Activated T-helper 2 cell treated with anti-CD3 and anti-CD28 coated beads, Interferon-gamma antibody, Interleukin-2, Interleukin-4, amounts not matched to agents 10 μg/mL and 5 μg/mL and 100 μg/mL, durations not matched to agents 14 hours and 24 hours and 36 hours (primary cell): ENCODE data around the gene ELAC1. TPM values are rescaled to one million over a fixed set of nuclear protein-coding genes. Genes with fewer than 3 reads are reported as not detected.

ENCODE experiments used
- DNase-seq: peaks from one replicate; pipeline ENCODE4 v3.0.0; 2021; ENCODE audit warnings: low spot score
- H3K27ac Mint-ChIP-seq: one replicate; pipeline ENCODE4 v1.8.0; 2021; ENCODE audit warnings: mixed read lengths
- H3K27me3 Mint-ChIP-seq: one replicate; pipeline ENCODE4 v1.8.0; 2021; ENCODE audit warnings: low read depth, mixed read lengths
- H3K36me3 Mint-ChIP-seq: one replicate; pipeline ENCODE4 v1.8.0; 2021; ENCODE audit warnings: low read depth, mixed read lengths
- H3K4me1 Mint-ChIP-seq: one replicate; pipeline ENCODE4 v1.8.0; 2021; ENCODE audit warnings: low read depth, mixed read lengths
- H3K4me3 Mint-ChIP-seq: one replicate; pipeline ENCODE4 v1.8.0; 2021; ENCODE audit warnings: low read depth, mild to moderate bottlenecking, moderate library complexity, mixed read lengths
- H3K9me3 Mint-ChIP-seq: one replicate; pipeline ENCODE4 v1.8.0; 2021; ENCODE audit warnings: mixed read lengths
- intact Hi-C: fragments of 100-400 bp; cut with micrococcal nuclease; formaldehyde crosslinking; loops from one replicate; pipeline ENCODE4 v1.15.1; 2023
- total RNA-seq: library from RNA; stranded (reverse); gene quantifications from 2 replicates; pipeline ENCODE4 v1.2.3, GENCODE V29; 2022

ELAC1 gene
- total RNA-seq, 1 donor from 2014 or later = 6.8 TPM

DNA sequence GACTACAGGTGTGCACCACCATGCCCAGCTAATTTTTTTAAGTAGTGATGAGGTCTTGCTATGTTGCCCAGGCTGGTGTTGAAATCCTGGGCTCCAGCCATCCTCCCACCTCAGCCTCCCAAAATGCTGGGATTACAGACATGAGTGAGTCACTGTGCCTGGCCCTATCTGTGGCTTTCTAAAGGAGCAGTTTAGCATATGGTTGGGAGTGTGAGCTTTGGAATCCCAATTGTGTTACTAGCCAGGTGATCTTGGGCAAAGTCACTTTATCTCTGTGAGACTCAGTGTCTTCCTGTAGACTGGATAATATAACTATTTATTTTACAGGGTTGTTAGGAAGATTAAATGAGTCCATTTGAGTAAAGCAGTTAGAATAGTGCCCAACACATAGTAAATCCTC, 42.4 kb downstream of the ELAC1 start:
- no peak overlapping the region for H3K27ac Mint-ChIP-seq
- no peaks in the 10 kb centered on the region for H3K27me3 Mint-ChIP-seq
- H3K4me3 Mint-ChIP-seq = no peak overlapping the region
- H3K4me1 Mint-ChIP-seq = no peaks in the 10 kb centered on the region
- no peak for DNase-seq
- H3K9me3 Mint-ChIP-seq = no peaks in the 10 kb centered on the region
- H3K36me3 Mint-ChIP-seq = no peaks in the 10 kb centered on the region
- intact Hi-C loops = no loop called here

DNA sequence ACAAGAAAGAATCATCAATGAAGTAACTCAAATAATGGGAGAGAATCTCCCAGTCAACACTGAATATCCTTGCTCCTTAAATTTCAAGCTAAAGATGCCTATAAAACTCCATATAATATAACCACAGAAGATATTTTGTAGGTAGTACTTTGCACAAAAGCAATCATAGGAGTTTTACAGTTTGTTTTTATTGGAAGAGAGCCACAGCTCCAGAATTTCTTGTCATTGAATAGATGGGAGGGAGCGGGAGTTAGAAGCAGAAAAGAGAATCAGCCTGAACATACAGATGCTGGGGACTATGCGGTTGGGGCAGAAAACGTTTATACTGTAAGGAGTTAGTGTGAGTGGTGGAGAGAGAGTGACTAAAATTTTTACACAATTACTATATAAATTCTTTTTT, 43.9 kb downstream of the ELAC1 start:
- no peak for DNase-seq
- Mint-ChIP-seq H3K4me3 (no peak overlapping the region), H3K27me3 (no peaks in the 10 kb centered on the region), H3K9me3 (no peaks in the 10 kb centered on the region), H3K36me3 (peaks cover 2% of the 10 kb centered on the region), H3K4me1 (no peaks in the 10 kb centered on the region), H3K27ac (no peak overlapping the region)
- intact Hi-C loops = no loop called here

DNA sequence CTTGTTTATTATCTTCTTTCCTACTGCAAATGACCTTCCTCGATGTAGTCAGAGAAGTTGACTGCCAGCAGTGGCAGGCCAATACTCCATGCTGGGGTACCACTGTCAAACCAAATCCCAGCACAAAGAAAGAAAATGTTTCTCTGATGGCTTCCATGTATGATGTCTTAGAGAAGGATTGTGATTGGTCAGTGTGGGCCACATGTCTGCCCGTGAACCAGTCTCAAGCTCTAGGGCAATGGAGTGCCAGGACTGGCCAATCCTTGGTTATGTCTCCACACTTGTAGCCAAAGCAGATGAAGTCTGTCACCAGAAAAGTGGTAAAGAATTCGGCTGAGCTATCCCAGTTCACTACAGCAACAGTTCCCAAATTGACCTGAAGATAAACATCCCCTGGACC, 44.6 kb downstream of the ELAC1 start:
- intact Hi-C loops = no loop called here
- peaks cover 2% of the 10 kb centered on the region for H3K36me3 Mint-ChIP-seq
- DNase-seq = no peak
- H3K27me3 Mint-ChIP-seq = no peaks in the 10 kb centered on the region
- H3K27ac Mint-ChIP-seq = no peak overlapping the region
- no peak overlapping the region for H3K4me3 Mint-ChIP-seq
- H3K4me1 Mint-ChIP-seq = no peaks in the 10 kb centered on the region
- no peaks in the 10 kb centered on the region for H3K9me3 Mint-ChIP-seq

DNA sequence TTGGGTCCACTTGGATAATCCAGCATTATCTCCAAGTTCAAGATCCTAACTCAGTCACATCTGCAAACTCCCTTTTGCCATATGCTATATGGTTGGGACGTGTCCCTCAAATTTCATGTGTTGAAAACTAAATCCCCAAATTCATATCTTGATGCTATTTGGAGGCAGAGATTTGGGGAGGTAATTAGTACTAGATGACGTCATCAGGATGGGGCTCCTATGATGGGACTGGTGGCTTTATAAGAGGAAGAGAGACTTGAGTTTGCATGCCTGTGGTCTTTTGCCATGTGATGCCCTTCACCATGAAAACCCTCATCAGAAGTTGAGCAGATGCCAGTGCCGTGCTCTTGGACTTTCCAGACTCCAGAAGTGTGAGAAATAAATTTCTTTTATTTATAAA, 45.4 kb downstream of the ELAC1 start:
- Mint-ChIP-seq H3K36me3 (peaks cover 2% of the 10 kb centered on the region), H3K9me3 (no peaks in the 10 kb centered on the region), H3K27ac (no peak overlapping the region), H3K4me3 (no peak overlapping the region), H3K27me3 (no peaks in the 10 kb centered on the region), H3K4me1 (no peaks in the 10 kb centered on the region)
- DNase-seq = no peak
- intact Hi-C loops = no loop called here

DNA sequence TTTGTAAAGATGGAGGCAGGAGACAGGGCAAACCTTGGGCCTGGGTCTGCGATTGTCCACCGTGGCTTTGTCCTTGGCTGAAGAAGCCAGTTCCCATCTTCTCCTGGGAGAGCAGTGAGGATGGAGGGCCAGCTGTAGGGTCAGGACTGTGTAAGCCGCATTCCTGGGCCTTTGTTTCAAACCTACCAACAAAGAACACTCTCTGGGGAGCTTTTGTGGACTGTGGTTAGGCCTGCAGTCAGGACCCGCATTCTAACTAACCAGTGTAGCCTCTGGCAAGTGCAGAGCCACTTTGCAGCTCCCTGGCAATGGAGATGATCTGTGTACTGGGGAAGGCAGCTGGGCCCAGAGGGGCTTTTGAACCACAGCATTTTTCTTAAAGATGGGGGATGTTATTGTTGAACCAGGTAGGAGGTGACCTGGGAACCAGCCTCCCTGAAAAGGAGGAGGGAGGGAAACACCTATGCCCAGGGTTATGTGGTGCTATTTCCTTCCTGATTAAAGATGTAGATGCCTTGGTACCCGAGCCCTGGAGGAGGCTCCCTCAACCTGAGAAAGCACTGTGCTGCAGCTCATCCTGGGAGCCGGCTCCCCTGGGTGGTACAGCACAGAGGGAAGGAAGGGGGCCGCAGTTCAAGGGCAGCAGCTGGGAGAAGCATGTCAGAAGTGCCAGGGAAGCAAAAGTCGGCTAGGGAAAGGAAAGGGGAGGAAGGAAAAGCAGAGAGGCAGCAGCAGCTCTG, 49.5 kb downstream of the ELAC1 start:
- DNase-seq = no peak
- Mint-ChIP-seq H3K4me1 (no peaks in the 10 kb centered on the region), H3K27ac (no peak overlapping the region), H3K27me3 (no peaks in the 10 kb centered on the region), H3K36me3 (peaks cover 2% of the 10 kb centered on the region), H3K9me3 (no peaks in the 10 kb centered on the region), H3K4me3 (no peak overlapping the region)
- intact Hi-C loops = no loop called here

DNA sequence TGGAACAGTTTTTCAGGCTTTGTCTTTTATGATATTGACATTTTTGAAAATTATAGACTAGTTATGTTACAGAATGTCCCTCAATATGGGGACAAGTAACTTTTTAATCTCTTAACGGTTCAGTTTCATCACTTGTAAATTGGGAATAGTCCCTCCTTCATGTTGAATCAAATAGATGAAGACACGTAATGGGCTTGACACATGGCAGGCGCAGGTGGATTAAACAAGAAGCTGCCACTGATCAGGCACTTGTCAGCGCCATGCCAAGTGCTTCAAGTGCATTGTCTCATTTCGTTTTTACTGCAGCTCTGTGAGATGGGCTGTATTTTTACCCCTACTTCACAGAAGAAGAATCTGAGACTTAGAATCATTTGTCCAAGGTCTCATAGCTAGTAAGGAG, 52.7 kb downstream of the ELAC1 start:
- no peak for DNase-seq
- intact Hi-C loops = no loop called here
- Mint-ChIP-seq H3K4me3 (no peak overlapping the region), H3K9me3 (peaks cover 6% of the 10 kb centered on the region), H3K4me1 (no peaks in the 10 kb centered on the region), H3K27ac (no peak overlapping the region), H3K27me3 (no peaks in the 10 kb centered on the region), H3K36me3 (peaks cover 6% of the 10 kb centered on the region)

DNA sequence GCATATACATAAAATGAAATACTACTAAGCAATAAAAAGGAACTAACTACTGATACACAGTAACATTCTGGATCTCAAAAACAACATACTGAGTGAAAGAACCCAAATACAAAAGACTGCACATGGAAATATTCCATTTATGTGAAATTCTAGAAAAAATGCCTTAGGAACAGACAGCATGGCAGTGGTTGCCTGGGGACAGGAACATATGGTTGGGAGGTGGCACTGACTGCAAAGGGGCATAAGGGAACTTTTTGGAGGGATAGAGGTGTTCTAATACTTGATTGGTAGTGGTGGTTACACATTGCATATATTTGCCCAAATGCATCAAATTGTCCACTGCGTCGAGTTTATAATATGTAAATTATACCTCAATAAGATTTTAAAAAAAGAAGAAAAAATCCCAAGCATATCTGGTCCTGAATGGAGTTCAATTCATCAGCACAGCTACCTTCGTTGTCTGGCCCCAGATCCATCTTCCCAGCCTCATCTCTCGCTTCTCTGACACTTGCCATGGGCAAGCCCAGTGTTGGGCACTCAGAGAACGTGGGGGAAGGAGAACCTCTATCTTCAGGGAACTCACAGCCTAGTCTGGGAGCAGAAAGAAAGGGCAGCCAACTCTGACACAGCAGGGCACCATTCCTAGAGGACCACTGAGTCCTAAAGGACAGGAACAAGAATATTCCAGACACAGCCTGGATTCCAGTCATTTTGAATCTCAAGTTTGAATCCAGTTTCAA, 53.6 kb downstream of the ELAC1 start:
- Mint-ChIP-seq H3K36me3 (peaks cover 6% of the 10 kb centered on the region), H3K4me3 (no peak overlapping the region), H3K27ac (no peak overlapping the region), H3K9me3 (peaks cover 6% of the 10 kb centered on the region), H3K27me3 (no peaks in the 10 kb centered on the region), H3K4me1 (no peaks in the 10 kb centered on the region)
- no peak for DNase-seq
- intact Hi-C loops = no loop called here

DNA sequence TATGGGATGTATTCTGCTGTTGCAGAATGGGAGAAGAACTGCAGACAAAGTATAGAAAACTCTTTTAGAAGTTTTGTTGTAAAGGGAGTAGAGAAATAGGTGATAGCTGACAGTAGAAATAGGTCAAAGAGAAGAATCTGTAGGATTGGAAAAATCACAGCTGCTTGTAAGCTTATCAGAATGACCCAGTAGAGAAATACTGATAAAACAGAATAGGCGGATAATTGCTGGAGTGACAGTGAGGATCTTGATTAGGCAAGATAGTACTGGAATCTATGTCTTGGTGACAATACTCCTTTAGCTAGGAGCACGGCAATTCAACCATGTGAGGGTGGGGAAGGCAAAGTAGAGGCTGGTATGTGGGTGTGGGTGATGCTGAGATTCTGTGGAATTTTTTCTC, 57.7 kb downstream of the ELAC1 start:
- Mint-ChIP-seq H3K27me3 (no peaks in the 10 kb centered on the region), H3K36me3 (peaks cover 15% of the 10 kb centered on the region), H3K4me1 (peaks cover 21% of the 10 kb centered on the region), H3K27ac (no peak overlapping the region), H3K9me3 (peaks cover 6% of the 10 kb centered on the region), H3K4me3 (no peak overlapping the region)
- no peak for DNase-seq
- intact Hi-C loops = no loop called here

DNA sequence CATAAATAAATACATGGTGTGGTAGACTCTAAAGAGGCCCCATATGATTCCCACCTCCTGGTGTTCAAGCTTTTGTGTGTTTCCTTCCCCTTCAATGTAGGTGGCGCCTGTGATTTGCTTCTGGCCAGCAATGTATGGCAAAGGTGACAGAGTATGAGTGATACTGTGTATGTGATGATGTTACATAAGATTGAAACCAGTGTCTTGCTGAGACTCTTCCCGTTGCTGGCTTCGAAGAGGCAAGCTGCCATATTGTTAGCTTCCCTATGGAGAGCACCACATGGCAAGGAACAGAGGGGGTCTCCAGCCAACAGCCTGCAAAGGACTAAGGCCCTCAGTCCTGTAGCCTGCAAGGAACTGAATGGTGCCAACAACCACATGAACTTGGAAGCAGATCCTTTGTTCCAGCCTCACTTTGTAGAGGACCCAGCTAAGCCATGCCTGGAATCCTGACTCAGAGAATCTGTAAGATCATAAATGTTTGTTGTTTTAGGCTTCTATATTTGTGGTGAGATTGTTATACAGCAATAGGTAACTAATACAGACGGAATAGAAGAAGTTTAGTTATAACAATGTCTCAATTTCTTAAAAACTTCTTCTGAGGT, 60.5 kb downstream of the ELAC1 start:
- H3K36me3 Mint-ChIP-seq = peaks cover 29% of the 10 kb centered on the region
- H3K27me3 Mint-ChIP-seq = no peaks in the 10 kb centered on the region
- H3K9me3 Mint-ChIP-seq = peaks cover 4% of the 10 kb centered on the region
- intact Hi-C loops = loop anchor here (2.0 kb wide), 1 partner anchor 60 kb away; the partner anchor contains the start of gene ELAC1
- peaks cover 35% of the 10 kb centered on the region for H3K4me1 Mint-ChIP-seq
- H3K4me3 Mint-ChIP-seq = peak overlapping the region; percentile 96
- H3K27ac Mint-ChIP-seq = peak overlapping the region; percentile 5
- DNase-seq = no peak

DNA sequence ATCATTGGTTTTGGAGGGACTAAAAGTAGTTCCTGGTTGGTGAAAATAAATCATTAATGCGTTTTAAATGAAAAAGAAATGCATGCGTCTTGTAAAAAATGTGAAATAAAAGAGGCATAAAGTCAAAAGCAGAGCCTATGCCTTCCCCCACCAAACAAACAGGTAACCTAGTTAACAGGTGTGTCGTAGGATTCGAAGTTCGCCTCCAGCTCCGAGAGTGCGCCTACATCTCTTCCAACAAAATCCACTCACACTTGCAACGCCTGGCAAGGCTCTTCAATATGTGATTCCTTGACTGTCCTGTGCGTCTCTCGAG, 61.5 kb downstream of the ELAC1 start:
- Mint-ChIP-seq H3K27ac (peak overlapping the region; percentile 92), H3K36me3 (peaks cover 33% of the 10 kb centered on the region), H3K4me1 (peaks cover 39% of the 10 kb centered on the region), H3K27me3 (no peaks in the 10 kb centered on the region), H3K4me3 (peak overlapping the region; percentile 96), H3K9me3 (no peaks in the 10 kb centered on the region)
- intact Hi-C loops = loop anchor here (2.0 kb wide), 1 partner anchor 61 kb away; the partner anchor contains the start of gene ELAC1
- no peak for DNase-seq

DNA sequence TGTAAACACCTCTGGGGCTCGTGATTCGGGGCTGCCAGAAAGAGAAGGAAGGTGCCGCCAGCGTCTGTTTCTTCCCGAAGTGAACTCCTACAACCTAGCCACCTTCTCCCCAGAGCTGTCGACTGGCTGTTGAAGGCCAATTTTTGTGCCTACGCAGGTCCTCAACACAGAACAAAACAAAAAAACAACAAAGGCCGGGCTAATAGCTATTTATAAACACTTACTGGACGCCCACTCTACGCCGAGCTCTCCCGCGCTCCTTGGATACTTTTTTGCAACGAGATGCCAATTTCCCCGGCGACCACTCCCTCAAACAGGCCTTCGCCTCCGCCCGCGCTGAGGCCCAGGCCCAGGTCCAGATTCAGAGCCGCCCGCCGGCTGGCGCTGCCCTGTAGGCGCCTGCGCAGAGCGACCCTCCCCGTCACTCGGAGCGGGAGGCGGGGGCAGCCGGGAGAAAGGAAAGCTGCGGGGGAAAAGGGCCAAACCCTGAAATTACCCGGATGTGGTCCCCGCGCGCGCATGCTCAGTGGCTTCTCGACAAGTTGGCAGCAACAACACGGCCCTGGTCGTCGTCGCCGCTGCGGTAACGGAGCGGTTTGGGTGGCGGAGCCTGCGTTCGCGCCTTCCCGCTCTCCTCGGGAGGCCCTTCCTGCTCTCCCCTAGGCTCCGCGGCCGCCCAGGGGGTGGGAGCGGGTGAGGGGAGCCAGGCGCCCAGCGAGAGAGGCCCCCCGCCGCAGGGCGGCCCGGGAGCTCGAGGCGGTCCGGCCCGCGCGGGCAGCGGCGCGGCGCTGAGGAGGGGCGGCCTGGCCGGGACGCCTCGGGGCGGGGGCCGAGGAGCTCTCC, 62.1 kb downstream of the ELAC1 start, which contains the start of gene SMAD4:
TSS of gene SMAD4 (plus strand) at position 520 of the 843 bp plus-strand sequence. CDS start 16,834 bp downstream, outside the sequence.
- intact Hi-C loops = loop anchor here (1.0 to 5.0 kb wide), 4 partner anchors 61 to 749 kb away; partner anchors contain the start of genes ELAC1 and MBD1
- H3K4me1 Mint-ChIP-seq = peaks cover 44% of the 10 kb centered on the region
- no peaks in the 10 kb centered on the region for H3K9me3 Mint-ChIP-seq
- H3K4me3 Mint-ChIP-seq = peak within 1 kb of the TSS; percentile 97
- peak; percentile 97 for DNase-seq
- peak within 1 kb of the TSS; percentile 92 for H3K27ac Mint-ChIP-seq
- H3K36me3 Mint-ChIP-seq = peaks cover 38% of the 10 kb centered on the region
- H3K27me3 Mint-ChIP-seq = no peaks in the 10 kb centered on the region

DNA sequence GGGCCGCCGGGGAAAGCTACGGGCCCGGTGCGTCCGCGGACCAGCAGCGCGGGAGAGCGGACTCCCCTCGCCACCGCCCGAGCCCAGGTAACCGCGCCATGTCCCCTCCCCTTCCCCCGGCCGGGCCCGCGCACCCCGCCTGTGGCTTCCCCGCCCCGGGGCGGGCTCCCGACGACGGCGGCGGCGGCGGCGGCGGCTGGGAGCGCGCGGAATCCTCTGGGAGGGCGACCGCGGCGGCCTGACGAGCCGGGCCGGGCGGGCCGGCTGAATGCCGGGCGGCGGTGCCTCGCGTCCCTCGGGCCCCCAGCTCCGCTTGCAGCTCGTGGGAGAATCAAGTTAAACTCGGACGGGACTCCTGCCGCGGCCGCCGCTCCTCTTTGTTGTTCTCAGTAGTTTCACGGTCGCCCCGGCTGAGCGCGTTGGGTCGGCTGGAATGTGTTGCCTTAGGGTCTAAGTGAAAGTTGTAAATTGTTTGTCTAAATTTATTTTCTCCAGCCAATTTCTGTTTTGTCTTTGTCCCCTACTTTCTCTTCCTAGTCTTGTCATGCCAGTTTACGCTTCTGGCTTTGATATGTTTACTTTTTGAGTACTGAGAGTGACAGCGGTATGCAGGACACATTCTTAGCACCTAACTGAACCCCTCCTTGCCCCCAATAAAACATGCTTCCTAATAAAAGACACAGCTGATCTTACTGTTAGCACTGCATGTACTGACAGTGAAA, 62.9 kb downstream of the ELAC1 start:
- Mint-ChIP-seq H3K27me3 (no peaks in the 10 kb centered on the region), H3K4me1 (peaks cover 48% of the 10 kb centered on the region), H3K9me3 (no peaks in the 10 kb centered on the region), H3K27ac (peak overlapping the region; percentile 77), H3K4me3 (peak overlapping the region; percentile 97), H3K36me3 (peaks cover 41% of the 10 kb centered on the region)
- intact Hi-C loops = loop anchor here (1.0 to 5.0 kb wide), 4 partner anchors 21 to 750 kb away; partner anchors contain the start of gene MBD1
- peak; percentile 64 for DNase-seq
